EH (cell line): ENCODE results near the gene SYT5.
"Not testable (repeated sequence)": the region's sequence is repeated elsewhere in the genome, so short reads cannot be mapped to it uniquely, and the experiment has no call there.

Experiments
- DNase-seq: peaks from one replicate; pipeline ENCODE4 v3.0.0-alpha.2; 2015; ENCODE audit warnings: low read depth

Gene SYT5

DNA sequence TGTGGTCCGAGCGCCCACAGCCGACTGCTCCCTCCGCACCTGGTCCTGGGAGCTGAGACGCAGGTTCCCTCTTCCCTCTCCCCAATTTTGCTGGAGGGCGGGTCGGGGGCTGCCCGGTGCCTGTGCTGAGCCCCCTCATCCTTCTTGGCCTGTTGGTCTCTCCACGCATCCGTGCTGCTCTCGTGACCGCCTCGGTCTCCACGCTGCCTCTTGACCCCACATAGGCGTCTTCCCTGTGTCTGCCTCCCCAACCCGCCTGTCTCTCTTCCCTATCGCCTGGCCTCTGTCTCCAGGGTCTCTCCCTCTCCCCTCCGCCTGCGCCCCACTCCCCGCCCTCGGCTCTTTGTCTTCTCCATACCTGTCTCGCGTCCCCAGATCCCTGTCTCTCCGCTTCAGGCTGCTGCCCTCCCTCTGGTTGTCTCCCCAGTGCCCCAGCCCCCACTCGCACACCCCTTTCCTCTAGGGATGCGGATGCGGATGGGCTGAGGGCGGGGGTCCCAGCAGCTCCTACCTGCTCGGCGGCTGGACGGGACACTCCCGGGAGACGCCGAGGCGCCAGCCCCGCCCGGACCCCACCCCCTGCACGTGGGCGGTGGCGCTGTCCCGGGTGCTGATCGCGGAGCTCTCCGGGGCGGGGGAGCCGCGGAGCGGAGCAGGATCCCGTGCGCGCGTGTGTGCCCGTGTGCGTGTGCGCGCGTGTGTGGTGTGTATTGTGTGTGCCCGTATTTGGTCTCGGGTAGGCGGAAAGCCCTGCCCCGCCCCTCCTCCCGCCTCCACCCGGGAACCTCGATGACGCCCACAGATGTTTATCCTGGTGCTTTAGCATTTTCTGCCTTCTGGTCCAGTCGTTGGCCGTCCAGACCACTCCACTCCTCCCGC, at the start of gene SYT5:
Gene SYT5, minus strand, starts transcription at position 684 of the 879 bp plus-strand sequence. CDS start 1,248 bp downstream, outside the sequence.
- DNase-seq, result peak; percentile 46

DNA sequence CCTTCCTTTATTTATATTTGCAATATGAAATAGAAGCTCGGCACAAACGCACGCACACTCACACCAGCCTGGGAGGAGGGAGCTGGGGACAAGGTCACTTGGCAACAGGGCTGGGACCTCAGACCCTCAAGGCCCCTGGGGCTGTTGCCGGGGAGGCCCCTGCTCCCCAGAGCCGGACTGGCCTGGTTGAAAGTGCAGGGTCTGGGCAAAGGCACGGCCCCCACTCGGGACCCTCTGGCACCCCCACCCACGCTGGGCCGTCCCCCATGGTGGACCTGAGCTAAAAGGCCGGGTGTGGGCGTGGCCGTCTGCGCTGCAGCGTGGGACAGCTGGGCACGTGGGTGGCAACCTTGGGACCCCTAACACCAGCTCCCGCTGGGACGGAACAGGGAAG, 49.7 kb upstream of the SYT5 start:
- no peak for DNase-seq

DNA sequence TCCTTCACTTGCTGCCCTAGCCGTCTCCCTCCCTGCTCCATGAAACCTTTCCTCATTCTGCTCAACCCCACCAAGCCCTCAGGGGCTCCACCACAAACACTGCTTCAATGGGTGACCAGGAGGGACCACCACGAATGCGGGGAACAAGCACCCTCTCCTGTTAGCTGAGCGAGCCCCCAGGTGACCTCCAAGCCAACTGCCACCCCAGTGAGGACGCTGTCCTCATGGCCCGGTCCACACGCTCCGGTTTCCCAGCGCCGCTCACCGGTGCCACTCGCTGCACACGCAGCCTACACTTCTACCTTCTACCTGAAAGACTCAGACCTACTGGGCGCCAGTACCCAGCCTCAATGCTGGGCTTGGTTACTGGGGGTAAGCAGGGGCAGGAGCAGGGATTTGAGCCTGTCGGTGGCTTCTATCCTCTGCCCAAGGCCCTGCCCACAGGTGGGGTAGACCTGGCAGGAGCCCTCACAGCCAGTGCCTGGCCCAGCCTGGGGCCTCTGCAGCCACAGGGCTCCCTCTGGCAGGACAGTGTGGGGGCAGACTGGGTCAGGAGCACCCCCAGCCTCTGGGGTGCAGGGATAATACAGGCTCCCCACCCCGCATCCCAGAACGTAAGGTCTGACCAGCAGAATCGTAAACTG, 49.2 kb upstream of the SYT5 start:
- DNase-seq, result no peak

DNA sequence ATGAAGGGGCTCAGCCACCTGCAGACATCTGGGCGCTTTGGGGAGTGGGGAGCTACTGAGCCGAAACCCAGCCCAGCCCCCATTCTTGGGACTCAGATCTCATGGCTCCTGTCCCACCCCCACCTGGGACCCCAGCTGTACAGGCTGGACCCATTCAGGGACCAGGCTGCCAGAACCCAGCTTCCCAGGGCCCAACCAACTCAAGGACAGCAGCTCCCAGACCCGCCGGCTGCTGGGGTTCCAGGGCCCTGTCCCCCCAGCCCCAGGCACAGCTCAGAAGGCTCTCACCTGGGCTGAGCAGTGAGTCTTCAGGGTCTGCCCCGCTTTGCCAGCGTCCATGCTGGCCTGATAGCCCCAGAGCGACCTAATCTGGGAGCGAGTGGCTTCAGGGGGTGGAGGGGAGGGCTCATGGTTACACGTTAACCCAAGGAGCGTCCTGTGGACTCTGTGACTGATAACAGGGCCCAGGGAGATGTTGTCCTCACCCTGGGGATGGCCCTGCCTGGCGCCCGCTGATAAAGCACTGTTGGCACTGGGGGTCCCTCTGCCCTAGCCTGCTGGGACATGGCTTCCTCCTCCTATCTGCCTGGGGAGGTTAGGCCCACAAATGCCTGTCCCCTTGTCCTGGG, 48.4 kb upstream of the SYT5 start, which contains the start of gene TMEM86B:
Gene TMEM86B, minus strand, starts transcription at position 361 of the 629 bp plus-strand sequence. Its CDS starts 22 bp downstream, at position 339.
- DNase-seq, result no peak

DNA sequence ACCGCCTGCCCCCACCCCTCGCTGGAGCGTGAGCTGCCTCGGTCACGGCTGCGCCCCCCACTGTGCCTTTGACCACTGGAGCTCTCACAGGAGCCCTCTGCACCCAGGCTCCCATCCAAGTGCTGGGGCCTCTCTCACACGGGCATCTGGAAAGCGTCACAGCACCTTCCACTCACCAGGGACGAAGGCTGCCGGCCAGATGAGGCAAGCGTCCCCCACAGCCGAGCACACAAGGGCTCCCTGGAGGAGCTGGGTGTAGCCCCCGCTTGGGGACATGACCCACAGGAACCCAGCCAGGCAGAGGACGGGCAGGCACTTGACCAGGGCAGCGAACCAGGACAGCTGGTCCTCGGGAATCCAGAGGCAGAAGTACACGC, 47.9 kb upstream of the SYT5 start:
- no peak for DNase-seq

DNA sequence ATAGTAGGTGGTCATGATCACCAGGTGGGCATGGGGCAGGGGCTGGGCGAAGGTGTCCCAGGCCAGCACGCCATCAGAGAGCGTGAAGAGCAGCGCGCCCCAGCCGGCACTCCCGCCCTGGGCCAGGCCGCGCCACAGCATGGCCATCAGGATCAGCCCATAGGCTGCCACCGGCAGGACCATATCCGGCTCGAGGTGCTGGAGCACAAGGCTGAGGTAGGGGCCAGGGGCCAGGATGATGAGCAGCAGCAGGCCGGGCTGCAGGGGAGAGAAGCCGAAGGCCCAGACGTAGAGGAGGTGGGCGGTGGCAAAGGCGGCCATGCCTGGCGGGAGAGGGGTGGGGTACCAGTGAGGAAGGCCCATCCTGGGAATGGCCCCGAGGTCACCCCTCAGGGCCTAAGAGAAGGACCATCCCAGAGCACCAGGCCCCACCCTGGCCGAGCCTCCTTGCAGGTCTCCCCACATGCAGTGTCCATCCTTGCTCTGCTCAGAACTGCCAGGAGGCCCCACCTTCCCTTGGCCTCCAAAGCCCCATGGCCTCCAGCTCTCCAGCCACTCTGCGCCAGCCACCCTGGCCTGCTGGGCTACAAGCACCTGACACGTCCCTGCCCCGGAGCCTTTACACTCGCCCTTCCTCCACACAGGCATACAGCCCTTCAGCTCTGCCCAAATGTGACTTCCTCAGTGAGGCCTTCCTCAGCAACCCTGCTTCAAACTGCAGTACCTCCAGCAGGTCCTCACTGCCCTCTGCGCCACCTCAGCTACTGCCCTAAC, 47.3 kb upstream of the SYT5 start:
- DNase-seq, result no peak

DNA sequence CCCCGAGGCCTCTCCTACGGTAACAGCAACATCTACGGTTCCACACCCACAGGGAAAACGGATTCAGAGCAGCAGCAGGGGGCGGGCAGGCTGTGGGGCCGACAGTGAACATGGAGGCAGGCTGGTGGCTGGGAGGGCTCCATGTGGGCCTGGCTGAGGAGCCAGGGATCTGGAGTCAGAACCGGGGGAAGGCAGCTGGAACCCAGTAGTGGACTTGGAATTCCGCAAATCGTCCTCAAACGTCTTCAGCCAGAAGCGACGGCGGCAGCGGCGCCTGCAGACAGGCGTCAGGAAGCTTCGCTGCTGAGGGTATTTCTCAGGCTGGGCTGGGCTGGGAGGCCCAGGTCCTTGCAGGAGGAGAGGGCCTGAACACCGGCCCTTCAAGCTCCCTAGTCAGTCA, 46.7 kb upstream of the SYT5 start:
- DNase-seq, result no peak

DNA sequence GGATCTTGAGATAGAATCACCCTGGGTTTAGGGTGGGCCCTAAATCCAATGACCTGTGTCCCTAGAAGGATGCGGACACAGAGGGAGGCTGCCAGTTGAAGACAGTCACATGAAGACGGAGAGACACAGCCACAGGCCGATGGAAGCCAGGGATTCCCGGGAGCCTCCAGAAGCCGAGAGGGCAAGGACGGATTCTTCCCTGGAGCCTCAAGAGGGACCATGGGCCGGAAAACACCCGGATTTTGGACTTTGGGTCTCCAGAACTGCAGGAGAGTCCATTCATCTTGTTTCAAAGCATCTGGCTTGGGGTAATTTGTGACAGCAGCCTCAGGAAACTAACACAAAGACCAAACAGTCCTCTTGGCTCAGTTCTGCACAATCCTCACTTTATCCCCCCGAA, 46.2 kb upstream of the SYT5 start:
- DNase-seq, result no peak

DNA sequence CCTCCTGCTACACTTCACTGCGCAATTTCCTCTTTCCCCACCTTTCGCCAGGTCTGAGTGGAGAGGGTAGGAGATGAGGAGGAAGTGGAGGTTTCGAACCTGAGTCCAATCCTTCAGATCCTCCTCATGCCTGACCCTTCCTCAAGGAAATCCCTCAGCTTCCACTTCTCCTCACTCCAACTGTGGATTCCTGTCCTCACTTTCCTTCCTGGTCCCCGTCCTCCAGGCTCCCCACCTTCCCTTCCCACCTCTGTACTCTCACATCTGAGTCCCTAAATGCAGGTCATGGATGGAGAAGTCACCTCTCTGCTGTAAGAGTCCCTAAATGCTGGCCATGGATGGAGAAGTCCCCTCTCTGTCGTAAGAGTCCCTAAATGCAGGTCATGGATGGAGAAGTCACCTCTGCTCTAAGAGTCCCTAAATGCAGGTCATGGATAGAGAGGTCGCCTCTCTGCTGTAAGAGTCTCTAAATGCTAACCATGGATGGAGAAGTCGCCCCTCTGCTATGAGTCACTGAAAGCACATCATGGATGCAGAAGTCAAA, 45.4 kb upstream of the SYT5 start:
- no peak for DNase-seq

DNA sequence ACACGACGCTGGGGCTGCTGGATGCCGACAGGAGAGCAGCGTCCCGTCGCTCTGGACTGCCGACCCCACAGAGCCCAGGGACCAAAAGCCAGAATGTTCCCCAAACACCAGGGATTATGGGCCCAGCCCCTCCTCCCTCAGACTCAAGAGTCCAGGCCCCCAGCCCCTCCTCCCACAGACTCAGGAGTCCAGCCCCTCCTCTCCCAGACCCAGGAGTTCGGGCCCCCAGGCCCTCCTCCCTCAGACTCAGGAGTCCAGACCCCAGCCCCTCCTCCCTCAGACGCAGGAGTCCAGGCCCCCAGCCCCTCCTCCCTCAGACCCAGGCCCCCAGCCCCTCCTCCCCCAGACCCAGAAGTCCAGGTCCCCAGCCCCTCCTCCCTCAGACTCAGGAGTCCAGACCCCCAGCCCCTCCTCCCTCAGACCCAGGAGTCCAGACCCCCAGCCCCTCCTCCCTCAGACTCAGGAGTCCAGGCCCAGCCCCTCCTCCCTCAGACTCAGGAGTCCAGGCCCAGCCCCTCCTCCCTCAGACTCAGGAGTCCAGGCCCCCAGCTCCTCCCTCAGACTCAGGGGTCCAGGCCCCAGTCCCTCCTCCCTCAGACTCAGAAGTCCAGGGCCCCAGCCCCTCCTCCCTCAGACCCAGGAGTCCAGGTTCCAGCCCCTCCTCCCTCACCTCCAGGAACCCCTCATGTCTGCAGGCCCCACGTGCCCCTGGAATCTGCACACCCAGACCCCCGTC, 44.8 kb upstream of the SYT5 start:
- DNase-seq, result not testable (repeated sequence)

DNA sequence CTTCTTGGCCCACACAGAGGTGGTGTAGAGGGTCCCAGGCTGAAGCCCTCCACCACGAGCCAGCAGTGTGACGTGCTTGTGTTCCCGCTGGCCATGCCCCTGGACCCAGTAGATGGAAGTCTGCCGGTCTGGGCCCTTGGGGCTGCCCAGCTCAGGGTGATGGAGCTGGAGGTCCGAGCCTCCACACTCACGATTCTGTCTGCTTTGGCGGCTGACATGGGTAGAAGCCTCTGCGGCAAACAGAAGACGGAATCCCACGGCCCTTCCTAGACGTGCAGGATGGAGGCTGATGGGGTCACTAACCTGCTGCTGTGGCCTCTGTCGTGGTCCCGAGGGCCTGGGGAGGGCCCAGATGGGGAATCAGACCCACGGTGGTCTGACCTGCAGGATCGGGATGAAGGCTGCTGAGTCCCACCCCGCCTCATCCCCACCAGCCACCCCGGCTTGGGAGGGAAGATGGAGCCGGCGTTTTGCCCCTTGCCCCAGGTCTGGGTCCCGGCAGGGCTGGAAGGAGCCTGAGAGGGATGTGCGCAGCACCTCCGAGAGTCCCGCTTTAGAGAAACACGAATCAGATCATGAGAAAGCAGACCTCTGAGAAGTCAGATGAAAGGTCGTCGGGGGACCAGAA, 44.1 kb upstream of the SYT5 start:
- no peak for DNase-seq

DNA sequence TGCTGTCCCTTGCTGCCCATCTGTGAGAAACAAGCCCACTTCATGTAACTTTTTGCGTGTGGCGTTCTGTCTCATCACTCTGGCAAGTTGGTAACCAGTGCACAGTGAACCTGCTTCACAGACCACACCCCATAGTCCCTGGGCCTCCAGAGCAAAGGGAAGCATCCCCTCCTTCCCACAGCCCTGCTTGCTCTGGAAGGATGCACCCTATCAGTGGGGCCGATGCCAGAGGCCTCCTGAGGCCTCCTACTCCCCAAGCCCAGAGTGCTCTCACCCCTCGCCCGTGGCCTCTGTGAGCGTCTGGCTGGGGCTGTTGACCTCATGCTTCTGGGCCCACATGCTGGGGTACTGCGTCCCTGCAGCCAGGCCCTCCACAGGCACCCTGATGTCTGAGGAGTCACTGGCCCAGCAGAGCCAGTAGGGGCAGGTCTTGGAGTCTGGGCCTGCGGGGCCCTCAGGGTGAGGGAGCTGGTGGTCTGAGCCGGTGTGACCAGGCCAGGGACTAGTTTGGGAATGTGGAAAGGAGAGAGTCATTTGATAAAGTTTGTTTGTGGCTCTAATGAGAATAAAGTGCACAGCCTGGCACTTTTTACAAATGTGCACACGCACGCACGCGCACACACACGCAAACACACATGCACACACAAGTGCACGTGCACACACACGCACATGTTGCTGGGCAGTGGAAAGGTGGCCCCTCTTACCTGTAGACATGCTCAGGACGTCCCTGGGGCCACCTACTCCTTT, 43.4 kb upstream of the SYT5 start:
- no peak for DNase-seq

DNA sequence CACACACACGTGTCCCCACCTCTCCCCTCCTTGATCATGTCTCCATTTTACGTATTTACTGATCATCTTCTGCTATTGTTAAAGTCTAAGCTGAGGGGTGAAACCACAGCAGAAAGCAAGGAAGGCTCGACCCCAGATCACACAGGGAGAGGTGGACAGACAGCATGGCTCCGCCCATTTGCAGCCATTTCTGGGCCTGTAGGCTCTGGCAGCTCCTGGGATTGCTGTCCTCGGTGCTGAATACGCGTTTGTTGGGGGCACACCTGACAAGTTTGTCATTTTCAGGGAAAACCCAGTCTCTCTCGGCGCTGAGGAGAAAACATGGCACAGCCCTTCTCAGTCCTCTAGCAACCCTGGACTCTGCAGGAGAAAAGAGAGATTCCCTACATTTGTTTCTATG, 40.4 kb upstream of the SYT5 start:
- DNase-seq, result no peak

DNA sequence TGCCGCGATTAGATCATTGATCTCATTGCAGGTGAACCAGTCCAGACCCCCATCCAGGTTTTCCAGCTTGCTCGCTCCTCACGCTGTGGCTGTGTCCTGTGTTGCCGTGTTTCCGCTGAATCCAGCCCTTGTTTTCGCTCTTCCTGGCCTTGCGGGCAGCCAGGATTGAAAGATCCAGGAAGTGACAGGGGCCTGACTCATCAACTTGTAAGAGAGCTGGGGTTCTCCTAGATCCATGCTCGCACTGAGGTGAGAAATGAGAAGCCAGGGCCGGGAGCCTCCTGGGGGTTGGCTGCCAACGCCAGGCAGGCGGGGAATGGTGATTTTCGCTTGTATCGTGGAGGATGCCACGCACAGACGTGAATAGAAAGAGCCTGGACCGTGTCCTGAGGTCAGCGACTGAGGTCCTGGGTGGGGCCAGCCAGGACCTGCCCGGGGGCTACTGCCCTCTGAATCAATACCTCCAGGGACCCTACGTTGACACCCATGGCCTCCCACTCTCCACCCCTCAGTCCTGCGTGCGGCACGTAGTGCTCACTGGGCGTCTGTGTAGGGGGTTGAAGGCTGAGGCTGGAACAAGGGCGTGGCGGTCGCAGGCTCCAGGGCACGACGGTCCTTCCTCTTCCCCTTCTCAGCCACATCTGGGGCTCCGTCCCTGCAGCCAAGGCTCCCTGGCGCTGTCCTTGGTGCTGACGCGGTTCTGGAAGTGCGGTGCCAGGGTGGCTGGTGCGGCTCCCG, 36.5 kb upstream of the SYT5 start:
- peak; percentile 99 for DNase-seq

DNA sequence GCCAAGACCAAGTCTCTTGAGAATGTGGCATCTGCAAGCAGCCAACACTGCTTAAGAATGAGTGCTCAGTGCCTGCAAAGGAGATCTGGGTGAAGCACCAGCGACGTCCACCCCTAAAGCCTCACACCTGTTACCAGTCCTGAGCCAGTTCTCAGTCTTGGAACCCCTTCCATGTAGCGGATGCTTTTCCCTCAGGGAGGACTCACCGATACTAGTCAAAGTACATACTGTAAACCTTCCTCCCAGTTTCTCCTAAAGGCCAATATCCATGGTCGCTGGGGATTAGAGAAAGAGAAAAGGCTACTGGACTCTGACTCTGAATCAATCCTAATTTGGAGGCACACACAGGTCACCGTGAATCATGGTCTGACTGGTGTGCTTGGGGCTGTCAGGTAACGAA, 33.5 kb upstream of the SYT5 start:
- no peak for DNase-seq

DNA sequence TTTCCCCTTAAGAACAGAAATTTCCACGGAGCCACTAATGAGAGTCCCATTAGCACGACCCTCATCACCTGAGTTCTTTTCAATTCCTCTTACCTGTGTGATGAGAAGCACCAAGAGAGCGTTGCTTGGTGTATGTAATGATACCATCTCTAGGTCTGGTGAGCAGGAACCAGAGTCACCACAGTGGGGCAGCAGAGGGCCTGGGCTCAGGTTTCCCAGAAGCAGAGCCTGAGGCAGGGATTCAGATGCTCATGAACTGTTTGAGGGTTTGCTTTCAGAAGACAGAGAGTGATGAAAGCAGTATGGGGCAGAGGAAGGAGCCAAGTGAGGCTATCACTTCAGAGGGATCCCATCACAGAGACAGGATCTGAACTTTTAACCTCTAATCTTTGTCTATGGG, 32.4 kb upstream of the SYT5 start:
- no peak for DNase-seq

DNA sequence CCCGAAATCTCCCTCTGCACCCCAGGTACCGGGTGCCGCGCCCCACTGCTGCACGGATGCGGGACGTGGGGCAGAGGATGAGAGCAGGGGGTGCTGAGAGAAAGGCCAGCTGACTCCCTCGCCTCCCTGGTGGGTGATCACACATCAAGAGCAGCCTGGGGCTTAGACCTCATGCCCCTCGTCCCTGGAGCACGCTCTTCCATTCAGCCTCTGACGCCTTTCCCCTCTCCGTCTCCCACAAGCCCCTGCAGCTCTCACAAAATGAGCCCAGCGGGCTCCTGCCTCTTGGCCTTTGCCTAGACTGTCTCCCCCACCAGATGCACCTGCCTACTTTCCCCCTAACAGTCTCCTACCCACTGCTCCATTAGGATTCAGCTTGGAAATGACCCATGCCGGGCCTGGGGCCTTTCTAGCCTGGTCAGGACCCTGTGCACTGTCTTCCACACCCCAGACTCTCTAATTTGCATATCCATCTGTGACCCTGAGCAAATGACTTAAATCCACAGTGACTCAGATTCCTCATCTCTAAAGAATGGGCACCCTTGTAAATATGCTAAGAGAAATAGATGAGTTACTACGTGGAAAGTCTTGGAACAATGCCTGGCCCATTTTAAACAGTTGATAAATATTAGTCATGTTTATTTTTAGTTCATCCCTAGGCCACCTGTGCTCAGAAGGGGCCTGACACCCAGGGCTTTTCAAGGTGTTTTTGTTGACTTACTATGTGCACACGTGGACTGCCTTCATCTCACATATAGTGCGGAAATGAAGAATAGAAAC, 29.8 kb upstream of the SYT5 start:
- DNase-seq, result peak; percentile 97

DNA sequence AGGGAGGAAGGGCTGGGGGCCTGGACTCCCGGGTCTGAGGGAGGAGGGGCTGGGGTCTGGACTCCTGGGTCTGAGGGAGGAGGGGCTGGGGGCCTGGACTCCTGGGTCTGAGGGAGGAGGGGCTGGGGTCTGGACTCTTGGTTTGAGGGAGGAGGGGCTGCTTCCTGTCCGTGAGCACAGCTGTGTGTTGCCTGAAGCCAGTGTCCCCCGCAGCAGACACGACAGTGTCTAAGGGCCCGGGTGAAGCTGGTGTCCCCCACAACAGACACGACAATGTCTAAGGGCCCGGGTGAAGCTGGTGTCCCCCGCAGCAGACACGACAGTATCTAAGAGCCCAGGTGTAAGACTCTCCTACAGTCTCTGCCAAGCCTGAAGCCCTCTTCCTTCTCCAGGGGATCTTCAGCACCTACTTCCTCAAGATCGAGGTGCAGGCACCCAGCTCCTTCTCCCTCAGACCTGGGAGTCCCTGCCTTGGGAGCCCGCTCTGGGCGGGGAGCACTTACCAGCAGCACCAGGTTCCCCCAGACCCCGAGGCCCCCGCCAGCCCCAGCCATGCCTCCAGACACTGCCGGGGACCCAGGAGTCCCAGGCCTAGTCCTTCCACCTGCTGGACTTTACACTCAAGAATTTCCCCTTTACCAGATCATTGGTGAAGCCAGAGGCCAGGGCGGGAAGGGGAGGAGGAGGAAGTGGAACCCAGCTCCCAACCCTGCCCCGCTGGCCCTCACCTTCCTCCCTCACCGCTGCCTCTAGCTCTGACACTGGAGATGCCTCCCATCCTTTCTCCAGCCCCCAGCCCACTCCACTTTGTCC, 29.0 kb upstream of the SYT5 start, which contains the start of gene PTPRH:
Gene PTPRH, minus strand, starts transcription at position 622 of the 813 bp plus-strand sequence. Its CDS starts 68 bp downstream, at position 554.
- no peak for DNase-seq
